GM12878 (cell line): ENCODE results near the gene SNAP23.

Experiments
- ASH2L ChIP-seq: fragments of 300-600, 200-600 bp; sonication (generic); IDR thresholded peaks from 2 replicates; pipeline ENCODE4 v1.6.1; 2017; ENCODE audit warnings: low read depth, mild to moderate bottlenecking, borderline replicate concordance
- BACH1 ChIP-seq: fragments of 450-650 bp; IDR thresholded peaks from 2 replicates; pipeline ENCODE4 v1.6.1; 2017; ENCODE audit warnings: mild to moderate bottlenecking, borderline replicate concordance
- CTCF ChIP-seq, 3 experiments: IDR thresholded peaks in 2 of 3; conservative IDR thresholded peaks in 1 of 3; 2 replicates each; pipeline ENCODE4 v1.5.1; 2011; ENCODE audit warnings: low read depth in 3 of 3, low read length in 3 of 3, mild to moderate bottlenecking in 3 of 3, control low read depth in 2 of 3, moderate library complexity in 2 of 3, inconsistent platforms in 1 of 3, mixed read lengths in 1 of 3; ENCODE audit not compliant: control insufficient read depth in 2 of 3, insufficient read depth in 1 of 3; ENCODE audit errors: extremely low read depth in 1 of 3
- EP300 ChIP-seq, 2 experiments: fragments of 150-350 bp in 1 of 2; IDR thresholded peaks; 2 replicates each; pipeline ENCODE4 v1.6.1; 2011 to 2012; ENCODE audit warnings: low read depth in 2 of 2, low read length in 2 of 2, borderline replicate concordance in 1 of 2, improper control_type of control experiment in 1 of 2, inconsistent platforms in 1 of 2; ENCODE audit not compliant: control insufficient read depth in 1 of 2
- REST ChIP-seq: IDR thresholded peaks from 2 replicates; pipeline ENCODE4 v1.6.1; 2012; ENCODE audit warnings: mild to moderate bottlenecking, low read depth, low read length
- SUZ12 ChIP-seq: fragments of 200-600 bp; sonication (generic); IDR thresholded peaks from one replicate; pipeline ENCODE4 v1.6.1; 2018; ENCODE audit warnings: antibody characterized with exemption, mild to moderate bottlenecking; ENCODE audit not compliant: unreplicated experiment
- USF2 ChIP-seq: IDR thresholded peaks from 2 replicates; pipeline ENCODE4 v1.6.1; 2011; ENCODE audit warnings: low read depth, low read length, improper control_type of control experiment, borderline replicate concordance
- YY1 ChIP-seq: IDR thresholded peaks from 2 replicates; pipeline ENCODE4 v1.6.1; 2011; ENCODE audit warnings: low read depth, mild to moderate bottlenecking, low read length

GRCh38 chr15:42448281-42448680 lies 47.2 kb upstream of the SNAP23 start:
- no peak for TF ChIP-seq REST
- TF ChIP-seq CTCF (IDR thresholded peaks at IDR 0.05 in 2 of 3, conservative IDR thresholded peaks at IDR 0.05 in 1 of 3; ENCODE audit: control insufficient read depth in 2 of 3, extremely low read depth in 1 of 3, insufficient read depth in 1 of 3, low read depth in 3 of 3, low read length in 3 of 3) = no peak
- TF ChIP-seq YY1 = no peak
- TF ChIP-seq EP300 (IDR thresholded peaks at IDR 0.05; ENCODE audit: borderline replicate concordance in 1 of 2, control insufficient read depth in 1 of 2, low read depth in 2 of 2, low read length in 2 of 2) = no peak
- TF ChIP-seq BACH1 = no peak
- no peak for TF ChIP-seq ASH2L
- no peak for TF ChIP-seq USF2
- TF ChIP-seq SUZ12 = no peak
